Cardiac muscle cell (in vitro differentiated cells and primary cell): ENCODE measurements around the gene NET1. TPM values are rescaled to one million over a fixed set of nuclear protein-coding genes. Genes with fewer than 3 reads are reported as not detected.

Experiments used
- DNase-seq, 2 donors: peaks; one replicate each; pipeline versions ENCODE4 v3.0.0 to v3.0.0-alpha.2; 2010 to 2017; ENCODE audit warnings: low read depth in 1 of 2, low spot score in 1 of 2
- H3K27ac ChIP-seq: fragments of 200-600 bp; sonication (generic); 2 replicates; pipeline ENCODE4 v1.5.1; 2016
- H3K27me3 ChIP-seq: fragments of 200-600 bp; sonication (generic); 2 replicates; pipeline ENCODE4 v1.6.0; 2016; ENCODE audit warnings: control low read depth
- H3K36me3 ChIP-seq: fragments of 200-600 bp; sonication (generic); 2 replicates; pipeline ENCODE4 v1.5.1; 2016; ENCODE audit warnings: control low read depth
- H3K4me1 ChIP-seq: fragments of 200-600 bp; sonication (generic); 2 replicates; pipeline ENCODE4 v1.8.1; 2017; ENCODE audit warnings: low read depth, mild to moderate bottlenecking, mixed run types
- H3K4me3 ChIP-seq: fragments of 200-600 bp; sonication (generic); 2 replicates; pipeline ENCODE4 v1.5.1; 2016; ENCODE audit warnings: mild to moderate bottlenecking
- H3K9me3 ChIP-seq: fragments of 200-600 bp; sonication (generic); 2 replicates; pipeline ENCODE4 v1.5.1; 2017; ENCODE audit warnings: low read depth, mild to moderate bottlenecking, control low read depth
- polyA plus RNA-seq: library from polyadenylated mRNA; unstranded; fragments of >200 nt; fragmentation: Nextera tagmentation; extraction: Ambion mirVana; gene quantifications from 2 replicates; pipeline ENCODE4 v1.2.1, GENCODE V29; 2016
- total RNA-seq: library from RNA; depleted of rRNA; stranded (reverse); fragments of >200 nt; gene quantifications from 2 replicates; pipeline ENCODE4 v1.2.3, GENCODE V29; 2016
- TF ChIP-seq, protein P1 (sequence below): IDR thresholded peaks from 2 replicates; pipeline ENCODE4 v1.5.1; 2012; ENCODE audit warnings: low read depth, mild to moderate bottlenecking, low read length

NET1 gene
- total and polyA plus RNA-seq, 2 experiments from 2014 or later: 20.0 to 29.5 TPM

DNA sequence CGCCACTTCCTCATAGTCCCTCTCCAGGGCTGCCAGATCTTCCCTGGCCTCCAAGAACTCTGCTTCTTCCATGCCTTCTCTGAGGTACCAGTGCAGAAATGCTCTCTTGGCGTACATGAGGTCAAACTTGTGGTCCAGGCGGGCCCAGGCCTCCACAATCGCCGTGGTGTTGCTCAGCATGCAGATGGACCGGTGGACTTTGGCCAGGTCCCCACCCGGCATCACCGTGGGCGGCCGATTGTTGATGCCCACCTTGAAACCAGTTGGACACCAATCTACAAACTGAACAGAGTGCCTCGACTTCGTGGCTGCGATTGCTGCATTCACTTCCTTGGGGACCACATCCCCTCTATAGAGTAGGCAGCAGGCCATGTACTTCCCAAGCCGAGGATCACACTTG lies 18.8 kb upstream of the NET1 start:
- no peak overlapping the region for H3K4me3 ChIP-seq
- no peaks in the 10 kb centered on the region for H3K27me3 ChIP-seq
- no peaks in the 10 kb centered on the region for H3K36me3 ChIP-seq
- no peak overlapping the region for H3K27ac ChIP-seq
- DNase-seq: no peak
- H3K4me1 ChIP-seq: no peaks in the 10 kb centered on the region
- TF ChIP-seq, protein P1, sequence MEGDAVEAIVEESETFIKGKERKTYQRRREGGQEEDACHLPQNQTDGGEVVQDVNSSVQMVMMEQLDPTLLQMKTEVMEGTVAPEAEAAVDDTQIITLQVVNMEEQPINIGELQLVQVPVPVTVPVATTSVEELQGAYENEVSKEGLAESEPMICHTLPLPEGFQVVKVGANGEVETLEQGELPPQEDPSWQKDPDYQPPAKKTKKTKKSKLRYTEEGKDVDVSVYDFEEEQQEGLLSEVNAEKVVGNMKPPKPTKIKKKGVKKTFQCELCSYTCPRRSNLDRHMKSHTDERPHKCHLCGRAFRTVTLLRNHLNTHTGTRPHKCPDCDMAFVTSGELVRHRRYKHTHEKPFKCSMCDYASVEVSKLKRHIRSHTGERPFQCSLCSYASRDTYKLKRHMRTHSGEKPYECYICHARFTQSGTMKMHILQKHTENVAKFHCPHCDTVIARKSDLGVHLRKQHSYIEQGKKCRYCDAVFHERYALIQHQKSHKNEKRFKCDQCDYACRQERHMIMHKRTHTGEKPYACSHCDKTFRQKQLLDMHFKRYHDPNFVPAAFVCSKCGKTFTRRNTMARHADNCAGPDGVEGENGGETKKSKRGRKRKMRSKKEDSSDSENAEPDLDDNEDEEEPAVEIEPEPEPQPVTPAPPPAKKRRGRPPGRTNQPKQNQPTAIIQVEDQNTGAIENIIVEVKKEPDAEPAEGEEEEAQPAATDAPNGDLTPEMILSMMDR: no peak
- H3K9me3 ChIP-seq: no peaks in the 10 kb centered on the region

DNA sequence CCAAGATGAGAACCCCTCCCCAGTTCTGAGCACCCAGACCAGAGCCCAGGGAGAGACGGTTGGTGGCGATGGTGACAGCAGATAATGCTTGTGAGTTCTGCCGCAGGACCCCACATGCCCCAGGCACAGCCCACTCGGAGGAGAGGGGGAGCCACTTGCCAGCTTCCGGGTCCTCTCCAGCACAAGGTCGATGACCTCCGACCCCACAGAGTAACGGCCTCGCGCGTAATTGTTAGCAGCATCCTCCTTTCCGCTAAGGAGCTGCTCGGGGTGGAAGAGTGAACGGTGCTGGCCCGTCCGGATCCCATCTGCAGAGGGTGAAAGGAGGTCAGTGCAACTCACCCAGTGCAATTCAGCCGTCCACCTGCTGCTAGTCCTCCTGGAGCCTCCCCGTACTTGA lies 17.2 kb upstream of the NET1 start:
- no peaks in the 10 kb centered on the region for H3K27me3 ChIP-seq
- DNase-seq: no peak
- H3K27ac ChIP-seq: no peak overlapping the region
- H3K9me3 ChIP-seq: no peaks in the 10 kb centered on the region
- no peaks in the 10 kb centered on the region for H3K4me1 ChIP-seq
- no peaks in the 10 kb centered on the region for H3K36me3 ChIP-seq
- no peak overlapping the region for H3K4me3 ChIP-seq
- TF ChIP-seq, protein P1: no peak

DNA sequence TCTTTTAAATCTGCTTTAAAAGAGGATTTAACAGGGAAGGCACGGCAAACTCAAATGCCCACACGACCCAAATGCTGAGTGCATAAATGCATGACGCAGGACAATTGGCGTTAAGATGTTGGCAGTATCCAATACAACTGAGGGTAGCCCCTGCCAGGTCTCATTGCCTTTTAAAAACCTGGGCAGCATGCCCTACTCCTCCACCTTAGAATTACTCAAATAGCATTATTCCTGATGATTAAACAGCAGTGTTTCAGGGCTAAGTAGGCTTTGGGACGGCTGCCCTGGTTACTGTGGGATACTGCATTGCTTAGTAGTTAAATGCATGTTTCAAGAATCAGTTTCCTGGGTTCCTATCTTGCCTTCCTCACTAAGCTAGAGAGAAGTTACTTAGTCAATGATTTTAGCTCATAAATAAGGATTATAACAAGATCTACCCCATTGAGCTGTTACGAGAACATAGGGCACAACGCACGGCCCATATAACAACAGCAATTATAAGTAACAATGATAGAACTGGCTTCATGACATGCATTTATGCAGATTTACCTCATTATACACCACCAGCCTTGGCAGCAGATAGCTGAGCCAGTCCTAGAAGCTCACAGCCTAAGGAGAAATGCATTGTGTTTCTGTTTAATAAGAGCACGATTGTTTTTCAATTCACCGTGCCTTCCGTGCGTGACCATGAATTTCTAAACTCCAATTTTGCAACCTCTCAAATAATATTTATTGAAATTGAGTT lies 15.6 kb upstream of the NET1 start:
- no peaks in the 10 kb centered on the region for H3K27me3 ChIP-seq
- DNase-seq: no peak

DNA sequence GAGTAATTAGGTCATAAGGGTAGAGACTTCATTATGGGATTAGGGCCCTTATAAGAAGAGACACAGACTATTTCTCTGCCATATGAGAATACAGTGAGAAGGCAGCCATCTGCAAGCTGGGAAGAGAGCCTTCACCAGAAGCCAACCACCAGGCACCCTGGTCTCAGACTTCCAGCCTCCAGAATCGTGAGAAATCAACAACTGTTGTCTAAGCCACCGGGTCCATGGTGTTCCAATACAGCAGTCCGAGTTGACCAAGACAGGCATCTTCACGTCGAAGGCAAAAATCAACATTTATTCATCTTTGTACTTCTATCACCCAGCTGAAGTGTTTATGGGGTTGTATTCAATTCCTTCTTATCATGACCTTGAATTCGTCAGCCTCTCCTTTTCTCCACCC lies 13.0 kb upstream of the NET1 start:
- Histone ChIP-seq H3K27me3 (no peaks in the 10 kb centered on the region), H3K27ac (no peak overlapping the region), H3K4me3 (no peak overlapping the region), H3K36me3 (no peaks in the 10 kb centered on the region), H3K9me3 (no peaks in the 10 kb centered on the region), H3K4me1 (no peaks in the 10 kb centered on the region)
- DNase-seq: no peak
- TF ChIP-seq, protein P1: no peak

More for the DNA sequence above, 15.6 kb upstream of the NET1 start:
- Histone ChIP-seq H3K4me3 (no peak overlapping the region), H3K4me1 (no peaks in the 10 kb centered on the region), H3K9me3 (no peaks in the 10 kb centered on the region), H3K36me3 (no peaks in the 10 kb centered on the region), H3K27ac (no peak overlapping the region)
- TF ChIP-seq, protein P1: no peak

DNA sequence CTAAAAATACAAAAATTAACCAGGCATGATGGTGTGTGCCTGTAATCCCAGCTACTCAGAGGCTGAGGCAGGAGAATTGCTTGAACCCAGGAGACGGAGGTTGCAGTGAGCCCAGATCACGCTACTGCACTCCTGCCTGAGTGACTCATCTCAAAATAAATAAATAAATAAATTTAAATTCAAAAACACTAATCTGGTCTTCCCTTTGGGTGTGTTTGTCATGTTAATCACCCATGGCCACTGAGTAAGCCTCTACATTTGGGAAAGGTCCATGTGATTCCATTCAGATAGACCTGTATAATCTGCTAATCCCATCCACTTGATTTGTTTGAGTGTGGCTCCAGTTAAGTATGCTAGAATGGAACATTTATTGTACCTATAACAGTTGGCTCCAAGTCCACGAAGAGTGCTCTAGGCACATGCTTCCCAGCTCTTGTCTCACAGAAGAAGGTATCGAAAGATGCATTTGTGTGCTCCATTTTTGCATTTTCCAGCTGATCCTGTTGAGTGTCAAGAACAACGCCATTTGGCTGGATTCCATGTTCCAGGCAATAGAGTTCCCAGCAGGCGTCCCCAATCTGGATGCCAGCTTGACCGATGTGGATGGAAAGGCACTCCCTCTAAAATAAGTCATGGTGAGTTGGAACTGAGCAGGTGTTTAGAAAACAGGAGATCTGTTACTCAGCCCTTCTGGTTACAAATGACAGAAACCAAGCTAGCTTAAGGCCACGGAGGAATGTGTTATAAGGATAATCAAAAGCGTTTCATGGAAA lies 11.7 kb upstream of the NET1 start:
- no peak overlapping the region for H3K4me3 ChIP-seq
- H3K4me1 ChIP-seq: no peaks in the 10 kb centered on the region
- H3K36me3 ChIP-seq: no peaks in the 10 kb centered on the region
- TF ChIP-seq, protein P1: no peak
- DNase-seq: no peak
- no peak overlapping the region for H3K27ac ChIP-seq
- H3K27me3 ChIP-seq: no peaks in the 10 kb centered on the region
- no peaks in the 10 kb centered on the region for H3K9me3 ChIP-seq
